GM19438 (cell line): ENCODE measurements around the gene SRP72.
A peak's percentile ranks its signal among the peaks of the same experiment; 100 is the strongest.
"Not testable (repeated sequence)": the region's sequence is repeated elsewhere in the genome, so short reads cannot be mapped to it uniquely, and the experiment has no call there.

Source experiments
- ATAC-seq: cut with Tn5 transposase; IDR thresholded peaks from one replicate; pipeline ENCODE4 v1.9.1; 2021; ENCODE audit warnings: low read depth; ENCODE audit not compliant: unreplicated experiment

The SRP72 gene

GRCh38 chr4:56463711-56464110 is 3.7 kb upstream of the SRP72 start:
- ATAC-seq: no peak

- no peak for ATAC-seq
Measured at GRCh38 chr4:56464581-56464980, 2.8 kb upstream of the SRP72 start.

GRCh38 chr4:56465599-56466295 is 1.7 kb upstream of the SRP72 start:
- no peak for ATAC-seq

- ATAC-seq: not testable (repeated sequence)
Measured at GRCh38 chr4:56466296-56466761, 1.1 kb upstream of the SRP72 start.

GRCh38 chr4:56466910-56467283 is 520 bp upstream of the SRP72 start:
- no peak for ATAC-seq

- ATAC-seq: peak; percentile 53
Measured at GRCh38 chr4:56468097-56468422, 643 bp downstream of the SRP72 start.

- ATAC-seq: no peak
Measured at GRCh38 chr4:56469489-56470210, 2.2 kb downstream of the SRP72 start.

- ATAC-seq: peak; percentile 87
Measured at GRCh38 chr4:56475917-56476316, 8.5 kb downstream of the SRP72 start.

GRCh38 chr4:56477192-56477702 is 9.8 kb downstream of the SRP72 start:
- no peak for ATAC-seq

GRCh38 chr4:56480691-56481090 is 13.3 kb downstream of the SRP72 start:
- no peak for ATAC-seq

GRCh38 chr4:56496241-56496640 is 28.8 kb downstream of the SRP72 start:
- no peak for ATAC-seq

GRCh38 chr4:56505269-56506130 is 38.1 kb downstream of the SRP72 start, which contains the start of gene ARL9:
TSS of gene ARL9 (plus strand) at chr4:56505791. CDS start at chr4:56505863, 72 bp downstream.
- peak; percentile 63 for ATAC-seq

GRCh38 chr4:56511098-56511497 is 43.7 kb downstream of the SRP72 start:
- ATAC-seq: no peak

GRCh38 chr4:56512166-56512565 is 44.7 kb downstream of the SRP72 start:
- no peak for ATAC-seq

- ATAC-seq: no peak
Measured at GRCh38 chr4:56513517-56513916, 46.1 kb downstream of the SRP72 start.

GRCh38 chr4:56530269-56531148 is 63.1 kb downstream of the SRP72 start:
- peak; percentile 91 for ATAC-seq

GRCh38 chr4:56531149-56531770 is 63.8 kb downstream of the SRP72 start:
- no peak for ATAC-seq

GRCh38 chr4:56531823-56532222 is 64.4 kb downstream of the SRP72 start:
- ATAC-seq: no peak

- ATAC-seq: no peak
Measured at GRCh38 chr4:56532239-56532638, 64.8 kb downstream of the SRP72 start.

GRCh38 chr4:56535915-56536314 is 68.5 kb downstream of the SRP72 start:
- no peak for ATAC-seq
